ENCODE measurements around the gene CPSF4.
"Not testable (repeated sequence)": the region's sequence is repeated elsewhere in the genome, so short reads cannot be mapped to it uniquely, and the experiment has no call there.

Gene CPSF4

DNA sequence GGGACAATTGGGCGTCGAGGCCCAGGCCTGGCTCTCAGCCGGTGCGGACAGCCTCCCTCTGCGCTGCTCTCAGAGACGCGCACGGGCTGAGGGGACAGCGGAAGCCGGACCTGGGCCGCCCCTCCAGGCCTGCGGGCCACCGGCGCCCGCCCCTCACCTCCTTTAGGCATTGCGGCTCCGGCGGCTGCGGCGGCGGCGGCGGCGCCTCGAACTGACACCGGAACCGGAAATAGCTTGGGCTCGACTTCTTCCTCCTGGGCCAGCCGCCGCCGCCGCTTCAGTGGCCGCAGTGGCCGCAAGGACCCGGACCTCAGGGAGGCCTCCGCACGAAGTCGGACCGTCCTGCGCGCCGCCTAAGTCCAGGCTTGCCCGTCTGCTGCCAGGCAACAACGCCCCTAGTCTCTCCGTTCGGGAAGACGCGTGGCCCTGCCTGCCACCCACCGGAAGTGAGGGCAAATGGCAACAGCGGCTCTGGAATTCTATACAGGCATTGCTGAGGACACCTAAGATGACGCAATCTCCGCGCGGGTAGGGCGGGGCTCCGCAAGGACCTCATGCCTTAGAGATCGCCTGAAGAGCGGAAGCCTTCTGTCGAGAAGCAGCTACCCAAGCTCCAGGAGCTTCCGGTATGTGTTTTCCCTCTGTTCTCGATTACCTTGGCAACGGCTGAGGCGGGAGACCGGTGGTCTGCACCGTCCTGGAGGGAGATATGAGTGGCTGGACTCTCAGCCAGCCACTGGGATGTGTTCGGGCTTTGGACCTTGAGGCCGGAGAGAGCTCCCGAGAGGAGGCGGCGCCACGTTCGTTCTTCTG lies 30.2 kb upstream of the CPSF4 start, which contains the start of the genes BUD31 and PDAP1:
Gene BUD31, plus strand, starts transcription at position 591 of the 813 bp plus-strand sequence. CDS start 2,124 bp downstream, outside the sequence.
Gene PDAP1, minus strand, starts transcription at position 219 of the 813 bp plus-strand sequence. Its CDS starts 49 bp downstream, at position 170.
- peak; percentile 89 for DNase-seq (ENCODE audit: low read depth in 1 of 2, low spot score in 1 of 2)

DNA sequence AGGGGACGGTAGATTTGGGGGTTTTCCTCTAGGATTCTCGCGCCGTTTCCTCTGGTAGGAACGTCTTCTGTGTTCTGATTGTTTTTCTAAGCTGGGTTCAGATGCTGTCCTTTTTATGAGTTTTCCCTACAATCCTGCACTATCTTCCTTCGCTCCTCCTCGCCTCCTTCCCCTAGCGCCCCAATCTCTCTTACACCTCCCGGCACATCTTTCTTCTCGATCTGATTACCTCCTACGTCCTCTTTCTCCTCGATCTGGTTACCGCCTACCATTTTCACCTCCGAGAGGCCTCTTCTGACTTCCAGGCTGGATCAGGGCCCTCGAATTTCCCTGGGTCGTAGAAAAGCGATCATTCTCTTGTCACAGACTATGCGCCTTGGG lies 29.6 kb upstream of the CPSF4 start:
- no peak for DNase-seq (ENCODE audit: low read depth in 1 of 2, low spot score in 1 of 2)

GRCh38 chr7:99409806-99410205 lies 28.9 kb upstream of the CPSF4 start:
- no peak for DNase-seq (ENCODE audit: low read depth in 1 of 2, low spot score in 1 of 2)

DNA sequence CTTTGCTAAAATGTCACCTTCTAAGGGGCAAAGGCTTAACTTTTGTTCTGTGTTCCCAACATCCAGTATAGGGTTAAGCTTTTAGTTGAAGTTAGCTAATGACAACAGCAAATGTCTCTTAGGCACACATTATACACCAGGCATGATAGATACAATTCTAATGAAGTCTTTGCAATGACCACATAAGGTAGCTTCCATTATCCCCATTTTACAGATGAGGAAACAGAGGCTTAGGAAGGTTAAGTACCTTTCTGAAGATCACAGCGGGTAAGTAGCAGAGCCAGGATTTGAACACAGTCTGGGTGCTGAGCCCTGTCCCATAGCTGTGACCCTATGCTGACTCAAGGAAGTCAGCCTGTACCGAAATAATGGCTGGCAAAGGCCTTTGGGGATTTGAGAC lies 28.1 kb upstream of the CPSF4 start:
- DNase-seq (ENCODE audit: low read depth in 1 of 2, low spot score in 1 of 2) = no peak

DNA sequence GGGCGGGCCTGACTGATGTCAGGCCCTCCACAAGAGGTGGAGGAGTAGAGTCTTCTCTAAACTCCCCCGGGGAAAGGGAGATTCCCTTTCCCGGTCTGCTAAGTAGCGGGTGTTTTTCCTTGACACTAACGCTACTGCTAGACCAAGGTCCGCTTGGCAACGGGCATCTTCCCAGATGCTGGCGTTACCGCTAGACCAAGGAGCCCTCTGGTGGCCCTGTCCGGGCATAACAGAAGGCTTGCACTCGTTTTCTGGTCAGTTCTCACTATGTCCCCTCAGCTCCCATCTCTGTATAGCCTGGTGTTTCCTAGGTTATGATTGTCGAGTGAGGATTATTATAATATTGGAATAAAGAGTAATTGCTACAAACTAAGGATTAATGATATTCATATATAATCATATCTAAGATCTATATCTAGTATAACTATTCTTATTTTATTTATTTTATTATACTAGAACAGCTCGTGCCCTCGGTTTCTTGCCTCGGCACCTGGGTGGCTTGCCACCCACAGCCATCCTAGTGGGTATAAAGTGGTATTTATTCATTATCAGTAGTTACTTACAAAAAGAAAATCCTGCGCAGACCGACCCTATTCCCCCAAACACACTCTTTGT lies 23.1 kb upstream of the CPSF4 start:
- not testable (repeated sequence) for DNase-seq (ENCODE audit: low read depth in 1 of 2, low spot score in 1 of 2)

GRCh38 chr7:99418260-99418659 lies 20.5 kb upstream of the CPSF4 start:
- no peak for DNase-seq (ENCODE audit: low read depth in 1 of 2, low spot score in 1 of 2)

GRCh38 chr7:99419323-99420021 lies 19.3 kb upstream of the CPSF4 start:
- no peak for DNase-seq (ENCODE audit: low read depth in 1 of 2, low spot score in 1 of 2)

DNA sequence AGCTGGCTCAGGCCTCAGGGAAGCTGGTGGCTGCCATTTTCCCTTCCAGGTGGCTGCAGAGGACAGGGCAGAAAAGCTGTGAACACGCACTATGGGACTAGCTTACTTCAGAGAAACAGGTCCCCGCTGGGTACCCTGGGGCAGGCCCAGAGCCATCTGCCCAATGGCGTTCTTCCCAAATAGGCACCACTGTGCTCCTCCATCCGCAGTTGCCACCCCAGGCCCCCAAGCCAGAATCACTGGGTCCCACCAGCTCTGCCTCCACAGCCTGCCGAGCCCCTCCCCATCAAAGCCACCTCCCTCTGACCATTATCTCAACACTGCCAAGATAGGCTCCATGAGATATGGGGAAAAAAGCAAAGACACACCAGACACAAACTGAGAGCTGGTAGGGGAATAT lies 18.5 kb upstream of the CPSF4 start:
- DNase-seq (ENCODE audit: low read depth in 1 of 2, low spot score in 1 of 2) = no peak

GRCh38 chr7:99420986-99421385 lies 17.8 kb upstream of the CPSF4 start:
- DNase-seq (ENCODE audit: low read depth in 1 of 2, low spot score in 1 of 2) = no peak

GRCh38 chr7:99422186-99422585 lies 16.6 kb upstream of the CPSF4 start:
- no peak for DNase-seq (ENCODE audit: low read depth in 1 of 2, low spot score in 1 of 2)

- no peak for DNase-seq (ENCODE audit: low read depth in 1 of 2, low spot score in 1 of 2)
These were observed 16.1 kb upstream of the CPSF4 start for GRCh38 chr7:99422625-99423024.

- no peak for DNase-seq (ENCODE audit: low read depth in 1 of 2, low spot score in 1 of 2)
These were observed 13.6 kb upstream of the CPSF4 start for GRCh38 chr7:99424932-99425730.

- DNase-seq (ENCODE audit: low read depth in 1 of 2, low spot score in 1 of 2) = no peak
These were observed 9.7 kb upstream of the CPSF4 start for GRCh38 chr7:99428972-99429566.

DNA sequence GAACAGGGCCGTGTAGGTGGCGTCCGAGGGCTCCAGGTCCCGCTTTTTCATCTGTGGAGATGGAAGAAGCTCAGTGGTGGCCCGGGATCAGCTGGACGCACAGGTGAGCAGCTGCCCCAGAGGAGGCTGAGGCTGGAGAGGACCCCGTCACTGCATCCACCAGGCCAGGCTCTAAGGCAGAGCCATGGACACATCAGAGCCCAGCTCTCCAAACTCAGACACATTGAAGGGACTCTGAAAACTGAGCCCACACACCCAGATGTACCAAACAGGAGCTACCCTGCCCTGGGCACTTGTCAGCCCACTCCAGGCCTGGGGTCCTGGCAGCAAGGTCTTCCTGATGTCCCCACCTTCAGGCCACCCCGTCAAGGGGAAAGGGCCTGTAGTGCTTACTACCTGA lies 9.0 kb upstream of the CPSF4 start:
- no peak for DNase-seq (ENCODE audit: low read depth in 1 of 2, low spot score in 1 of 2)

DNA sequence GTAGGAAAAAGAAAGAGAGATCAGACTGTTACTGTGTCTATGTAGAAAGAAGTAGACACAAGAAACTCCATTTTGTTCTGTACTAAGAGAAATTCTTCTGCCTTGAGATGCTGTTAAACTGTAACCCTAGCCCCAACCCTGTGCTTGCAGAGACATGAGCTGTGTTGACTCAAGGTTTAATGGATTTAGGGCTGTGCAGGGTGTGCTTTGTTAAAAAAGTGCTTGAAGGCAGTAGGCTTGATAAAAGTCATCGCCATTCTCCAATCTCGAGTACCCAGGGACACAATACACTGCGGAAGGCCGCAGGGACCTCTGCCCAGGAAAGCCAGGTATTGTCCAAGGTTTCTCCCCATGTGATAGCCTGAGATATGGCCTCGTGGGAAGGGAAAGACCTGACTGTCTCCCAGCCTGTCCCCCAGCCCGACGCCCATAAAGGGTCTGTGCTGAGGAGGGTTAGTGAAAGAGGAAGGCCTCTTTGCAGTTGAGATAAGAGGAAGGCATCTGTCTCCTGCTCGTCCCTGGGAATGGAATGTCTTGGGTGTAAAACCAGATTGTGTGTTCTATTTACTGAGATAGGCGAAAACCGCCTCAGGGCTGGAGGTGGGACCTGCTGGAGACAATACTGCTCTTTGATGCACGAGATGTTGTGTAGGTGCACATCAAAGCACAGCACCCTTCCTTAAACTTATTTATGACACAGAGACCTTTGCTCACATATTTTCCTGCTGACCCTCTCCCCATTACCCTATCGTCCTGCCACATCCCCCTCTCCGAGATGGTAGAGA lies 6.8 kb upstream of the CPSF4 start:
- DNase-seq (ENCODE audit: low read depth in 1 of 2, low spot score in 1 of 2) = not testable (repeated sequence)

DNA sequence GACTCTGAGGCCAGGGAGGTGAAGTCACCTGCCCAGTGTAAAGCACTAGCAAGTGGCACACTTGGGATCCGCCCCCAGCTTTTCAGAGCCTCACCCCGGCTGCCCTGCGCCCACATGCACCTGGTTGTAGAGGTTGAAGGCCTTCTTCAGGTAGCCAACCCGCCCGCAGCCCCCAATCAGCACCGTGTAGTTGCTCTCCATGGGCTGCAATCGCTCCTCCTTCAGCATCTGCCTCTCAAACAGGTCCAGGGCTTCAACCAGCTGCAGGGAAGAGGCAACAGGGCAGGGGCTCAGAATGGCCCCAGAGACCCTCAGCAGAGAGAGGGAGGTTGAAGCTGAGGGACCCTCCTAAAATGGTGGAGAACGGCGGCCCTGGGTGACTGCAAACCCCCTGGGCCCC lies 5.6 kb upstream of the CPSF4 start:
- no peak for DNase-seq (ENCODE audit: low read depth in 1 of 2, low spot score in 1 of 2)

- no peak for DNase-seq (ENCODE audit: low read depth in 1 of 2, low spot score in 1 of 2)
These were observed 684 bp upstream of the CPSF4 start for GRCh38 chr7:99437946-99438572.

DNA sequence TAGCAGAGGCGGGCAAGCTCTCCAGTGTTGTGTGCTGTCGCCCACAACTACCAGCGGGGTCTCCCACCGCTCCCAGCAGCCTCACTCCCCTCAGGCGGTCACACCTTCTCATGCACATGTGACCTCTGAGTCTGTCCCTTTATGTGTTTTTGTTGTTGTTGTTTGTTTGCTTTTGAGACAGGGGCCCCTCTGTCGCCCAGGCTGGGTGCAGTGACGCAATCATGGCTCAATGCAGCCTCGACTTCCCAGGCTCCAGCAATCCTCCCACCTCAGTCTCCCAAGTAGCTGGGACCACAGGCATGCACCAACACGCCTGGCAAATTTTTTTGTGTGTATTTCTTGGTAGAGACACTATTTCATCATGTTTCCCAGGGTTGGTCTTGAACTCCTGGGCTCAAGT lies 1.5 kb downstream of the CPSF4 start:
- DNase-seq (ENCODE audit: low read depth in 1 of 2, low spot score in 1 of 2) = no peak

GRCh38 chr7:99446096-99446495 lies 7.4 kb downstream of the CPSF4 start:
- DNase-seq (ENCODE audit: low read depth in 1 of 2, low spot score in 1 of 2) = no peak

DNA sequence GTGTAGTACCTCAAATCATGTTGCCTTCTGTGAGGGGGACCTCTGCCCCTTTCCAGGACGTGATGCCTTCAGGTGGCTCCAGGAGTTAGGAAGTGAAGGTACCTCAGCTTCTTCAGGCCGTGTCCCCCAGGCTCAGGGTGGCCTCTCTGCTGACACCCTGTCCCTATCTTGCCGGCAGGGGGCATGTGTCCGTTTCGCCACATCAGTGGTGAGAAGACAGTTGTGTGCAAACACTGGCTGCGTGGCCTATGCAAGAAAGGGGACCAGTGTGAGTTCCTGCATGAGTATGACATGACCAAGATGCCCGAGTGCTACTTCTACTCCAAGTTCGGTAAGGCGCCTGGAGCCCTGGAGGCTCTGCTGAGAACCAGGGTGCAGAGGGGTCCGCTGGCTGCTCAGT lies 9.2 kb downstream of the CPSF4 start:
- no peak for DNase-seq (ENCODE audit: low read depth in 1 of 2, low spot score in 1 of 2)
